ENCODE measurements around the gene TSEN54.
A peak's percentile ranks its signal among the peaks of the same experiment; 100 is the strongest.

TSEN54 gene

DNA sequence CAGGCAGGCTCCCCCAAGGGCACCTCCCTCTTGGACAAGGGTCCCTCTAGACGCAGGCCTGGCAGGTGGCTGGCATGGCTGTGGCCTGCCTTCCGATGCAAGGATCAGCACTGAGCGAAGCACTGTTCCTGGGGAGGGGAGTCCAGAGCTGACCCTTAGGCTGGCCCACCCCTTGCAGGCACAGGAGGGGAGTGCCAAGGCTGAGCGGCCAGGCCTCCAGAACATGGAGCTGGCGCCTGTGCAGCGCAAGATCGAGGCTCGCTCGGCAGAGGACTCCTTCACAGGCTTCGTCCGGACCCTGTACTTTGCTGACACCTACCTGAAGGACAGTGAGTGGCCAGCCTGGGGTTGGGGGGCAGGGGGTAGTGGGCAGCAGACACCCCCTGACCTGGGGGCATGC lies 54.4 kb downstream of the TSEN54 start:
- Histone ChIP-seq H3K27ac (ENCODE audit: insufficient read depth in 1 of 2, low read depth in 1 of 2, low read length in 2 of 2, poor library complexity in 1 of 2, severe bottlenecking in 2 of 2) (peak overlapping the region; percentile 33 to 91), H3K4me1 (ENCODE audit: control extremely low read depth in 1 of 4, control insufficient read depth in 4 of 4, insufficient read depth in 4 of 4, low read length in 3 of 4) (peaks cover 0 to 22% (median 20%) of the 10 kb centered on the region in 4 experiments), H3K4me3 (ENCODE audit: control insufficient read depth in 1 of 7, extremely low read depth in 1 of 7, insufficient read depth in 4 of 7, low read depth in 2 of 7, low read length in 6 of 7) (no peak overlapping the region), H3K9me3 (ENCODE audit: control extremely low read depth in 1 of 5, control insufficient read depth in 4 of 5, insufficient read depth in 2 of 5, low read depth in 1 of 5, low read length in 4 of 5) (no peaks in the 10 kb centered on the region), H3K36me3 (ENCODE audit: control insufficient read depth in 4 of 4, insufficient read depth in 4 of 4, low read length in 3 of 4) (peaks cover 0 to 2% (median 0%) of the 10 kb centered on the region in 4 experiments), H3K27me3 (replicated peaks in 2 of 5; ENCODE audit: control insufficient read depth in 4 of 5, insufficient read depth in 5 of 5, low read length in 4 of 5) (no peaks in the 10 kb centered on the region)
- 96% methylated on average over 4 of the region's 11 CpGs for WGBS (ENCODE audit: insufficient coverage)
- ChIA-PET CTCF (interaction anchor here (0.9 to 1.5 kb wide), 9 partner anchors 13 to 300 kb away, joined by 3 to 9 read pairs (median 4); partner anchors contain the start of gene MIF4GD), POLR2A (interaction anchor here (0.6 to 1.5 kb wide), 3 partner anchors 18 to 447 kb away, joined by 3 to 6 read pairs (median 5); no protein-coding TSS in a partner anchor)
- no peak for DNase-seq

- Histone ChIP-seq H3K27me3 (replicated peaks in 2 of 5; ENCODE audit: control insufficient read depth in 4 of 5, insufficient read depth in 5 of 5, low read length in 4 of 5) (no peaks in the 10 kb centered on the region), H3K36me3 (ENCODE audit: control insufficient read depth in 4 of 4, insufficient read depth in 4 of 4, low read length in 3 of 4) (peaks cover 0 to 2% (median 0%) of the 10 kb centered on the region in 4 experiments), H3K27ac (ENCODE audit: insufficient read depth in 1 of 2, low read depth in 1 of 2, low read length in 2 of 2, poor library complexity in 1 of 2, severe bottlenecking in 2 of 2) (peak overlapping the region; percentile 61 to 91), H3K4me1 (ENCODE audit: control extremely low read depth in 1 of 4, control insufficient read depth in 4 of 4, insufficient read depth in 4 of 4, low read length in 3 of 4) (peaks cover 0 to 22% (median 20%) of the 10 kb centered on the region in 4 experiments), H3K4me3 (ENCODE audit: control insufficient read depth in 1 of 7, extremely low read depth in 1 of 7, insufficient read depth in 4 of 7, low read depth in 2 of 7, low read length in 6 of 7) (no peak overlapping the region), H3K9me3 (ENCODE audit: control extremely low read depth in 1 of 5, control insufficient read depth in 4 of 5, insufficient read depth in 2 of 5, low read depth in 1 of 5, low read length in 4 of 5) (no peaks in the 10 kb centered on the region)
- WGBS (ENCODE audit: insufficient coverage), result 59% methylated on average over 12 of the region's 15 CpGs
- DNase-seq, result peak; percentile 95 to 98 (median 95)
- ChIA-PET CTCF (interaction anchor here (0.9 to 1.5 kb wide), 9 partner anchors 12 to 301 kb away, joined by 3 to 9 read pairs (median 4); partner anchors contain the start of gene MIF4GD), POLR2A (interaction anchor here (0.6 to 1.5 kb wide), 3 partner anchors 17 to 448 kb away, joined by 3 to 6 read pairs (median 5); no protein-coding TSS in a partner anchor)
Observed at GRCh38 chr17:75571197-75571884, 55.0 kb downstream of the TSEN54 start.

DNA sequence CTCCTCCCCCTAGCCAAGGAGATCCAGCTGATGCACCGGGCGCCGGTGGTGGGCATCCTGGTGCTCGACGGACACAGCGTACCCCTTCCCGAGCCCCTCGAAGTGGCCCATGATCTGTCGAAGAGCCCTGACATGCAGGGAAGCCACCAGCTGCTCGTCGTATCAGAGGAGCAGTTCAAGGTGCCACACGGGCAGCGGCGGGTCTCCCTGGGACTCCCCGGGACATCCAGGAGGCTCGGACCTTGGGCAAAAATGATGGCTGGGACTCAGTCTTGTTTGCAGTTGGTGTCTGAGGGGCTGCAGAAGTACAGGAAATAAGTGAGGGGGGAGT lies 55.5 kb downstream of the TSEN54 start:
- H3K4me3 ChIP-seq (ENCODE audit: control insufficient read depth in 1 of 7, extremely low read depth in 1 of 7, insufficient read depth in 4 of 7, low read depth in 2 of 7, low read length in 6 of 7), result no peak overlapping the region
- H3K27ac ChIP-seq (ENCODE audit: insufficient read depth in 1 of 2, low read depth in 1 of 2, low read length in 2 of 2, poor library complexity in 1 of 2, severe bottlenecking in 2 of 2), result peak overlapping the region in 1 of 2 experiments; percentile 91
- H3K9me3 ChIP-seq (ENCODE audit: control extremely low read depth in 1 of 5, control insufficient read depth in 4 of 5, insufficient read depth in 2 of 5, low read depth in 1 of 5, low read length in 4 of 5), result no peaks in the 10 kb centered on the region
- POLR2A ChIA-PET, result interaction anchor here (0.7 kb wide), 1 partner anchor 16 kb away, joined by 4 read pairs; no protein-coding TSS in a partner anchor
- peaks cover 0 to 2% (median 0%) of the 10 kb centered on the region in 4 experiments for H3K36me3 ChIP-seq (ENCODE audit: control insufficient read depth in 4 of 4, insufficient read depth in 4 of 4, low read length in 3 of 4)
- H3K4me1 ChIP-seq (ENCODE audit: control extremely low read depth in 1 of 4, control insufficient read depth in 4 of 4, insufficient read depth in 4 of 4, low read length in 3 of 4), result peaks cover 0 to 22% (median 20%) of the 10 kb centered on the region in 4 experiments
- no peak for DNase-seq
- H3K27me3 ChIP-seq (replicated peaks in 2 of 5; ENCODE audit: control insufficient read depth in 4 of 5, insufficient read depth in 5 of 5, low read length in 4 of 5), result no peaks in the 10 kb centered on the region
- CTCF ChIA-PET, result interaction anchor here (0.7 to 1.5 kb wide), 8 partner anchors 12 to 301 kb away, joined by 3 to 9 read pairs (median 4); partner anchors contain the start of gene MIF4GD
- WGBS (ENCODE audit: insufficient coverage), result 94% methylated on average over 13 of the region's 16 CpGs

GRCh38 chr17:75572713-75573539 lies 56.6 kb downstream of the TSEN54 start:
- no peak overlapping the region for H3K27ac ChIP-seq (ENCODE audit: insufficient read depth in 1 of 2, low read depth in 1 of 2, low read length in 2 of 2, poor library complexity in 1 of 2, severe bottlenecking in 2 of 2)
- DNase-seq, result no peak
- H3K9me3 ChIP-seq (ENCODE audit: control extremely low read depth in 1 of 5, control insufficient read depth in 4 of 5, insufficient read depth in 2 of 5, low read depth in 1 of 5, low read length in 4 of 5), result no peaks in the 10 kb centered on the region
- peaks cover 0 to 22% (median 20%) of the 10 kb centered on the region in 4 experiments for H3K4me1 ChIP-seq (ENCODE audit: control extremely low read depth in 1 of 4, control insufficient read depth in 4 of 4, insufficient read depth in 4 of 4, low read length in 3 of 4)
- peaks cover 0 to 2% (median 0%) of the 10 kb centered on the region in 4 experiments for H3K36me3 ChIP-seq (ENCODE audit: control insufficient read depth in 4 of 4, insufficient read depth in 4 of 4, low read length in 3 of 4)
- ChIA-PET POLR2A (interaction anchor here (0.6 kb wide), 1 partner anchor 23 kb away, joined by 3 read pairs; no protein-coding TSS in a partner anchor), CTCF (interaction anchor here (0.6 to 1.1 kb wide), 3 partner anchors 46 to 52 kb away, joined by 3 read pairs; no protein-coding TSS in a partner anchor)
- 97% methylated on average over 35 of the region's 39 CpGs for WGBS (ENCODE audit: insufficient coverage)
- no peaks in the 10 kb centered on the region for H3K27me3 ChIP-seq (replicated peaks in 2 of 5; ENCODE audit: control insufficient read depth in 4 of 5, insufficient read depth in 5 of 5, low read length in 4 of 5)
- H3K4me3 ChIP-seq (ENCODE audit: control insufficient read depth in 1 of 7, extremely low read depth in 1 of 7, insufficient read depth in 4 of 7, low read depth in 2 of 7, low read length in 6 of 7), result no peak overlapping the region

GRCh38 chr17:75573540-75573957 lies 57.2 kb downstream of the TSEN54 start:
- Histone ChIP-seq H3K36me3 (ENCODE audit: control insufficient read depth in 4 of 4, insufficient read depth in 4 of 4, low read length in 3 of 4) (peaks cover 0 to 2% (median 0%) of the 10 kb centered on the region in 4 experiments), H3K27ac (ENCODE audit: insufficient read depth in 1 of 2, low read depth in 1 of 2, low read length in 2 of 2, poor library complexity in 1 of 2, severe bottlenecking in 2 of 2) (no peak overlapping the region), H3K4me1 (ENCODE audit: control extremely low read depth in 1 of 4, control insufficient read depth in 4 of 4, insufficient read depth in 4 of 4, low read length in 3 of 4) (peaks cover 0 to 22% (median 20%) of the 10 kb centered on the region in 4 experiments), H3K9me3 (ENCODE audit: control extremely low read depth in 1 of 5, control insufficient read depth in 4 of 5, insufficient read depth in 2 of 5, low read depth in 1 of 5, low read length in 4 of 5) (no peaks in the 10 kb centered on the region), H3K27me3 (replicated peaks in 2 of 5; ENCODE audit: control insufficient read depth in 4 of 5, insufficient read depth in 5 of 5, low read length in 4 of 5) (no peaks in the 10 kb centered on the region), H3K4me3 (ENCODE audit: control insufficient read depth in 1 of 7, extremely low read depth in 1 of 7, insufficient read depth in 4 of 7, low read depth in 2 of 7, low read length in 6 of 7) (no peak overlapping the region)
- ChIA-PET POLR2A (no interaction called here), CTCF (no interaction called here)
- no peak for DNase-seq
- WGBS (ENCODE audit: insufficient coverage), result 91% methylated on average over 15 of the region's 16 CpGs

DNA sequence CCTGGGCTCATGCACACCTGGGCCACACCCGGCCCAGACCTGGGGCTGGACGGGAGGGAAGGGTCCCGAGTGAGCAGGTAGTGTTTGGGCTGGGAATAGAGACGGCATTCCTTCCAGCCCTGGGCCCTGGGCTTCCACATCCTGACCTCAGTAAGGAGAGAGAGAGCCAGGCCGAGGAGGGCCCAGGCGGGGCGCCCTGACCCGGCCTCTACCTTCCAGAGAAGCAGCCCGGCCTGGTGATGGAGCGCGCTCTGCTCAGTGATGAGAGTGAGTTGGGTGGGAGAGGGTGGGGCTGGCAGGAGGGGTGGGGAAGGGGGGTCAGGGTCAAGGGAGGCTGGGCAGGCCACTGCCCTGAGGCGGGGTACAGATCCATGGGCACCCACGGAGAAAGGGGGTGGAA lies 57.7 kb downstream of the TSEN54 start:
- no peak overlapping the region for H3K27ac ChIP-seq (ENCODE audit: insufficient read depth in 1 of 2, low read depth in 1 of 2, low read length in 2 of 2, poor library complexity in 1 of 2, severe bottlenecking in 2 of 2)
- no peaks in the 10 kb centered on the region for H3K27me3 ChIP-seq (replicated peaks in 2 of 5; ENCODE audit: control insufficient read depth in 4 of 5, insufficient read depth in 5 of 5, low read length in 4 of 5)
- no peak for DNase-seq
- POLR2A ChIA-PET, result no interaction called here
- no peak overlapping the region for H3K4me3 ChIP-seq (ENCODE audit: control insufficient read depth in 1 of 7, extremely low read depth in 1 of 7, insufficient read depth in 4 of 7, low read depth in 2 of 7, low read length in 6 of 7)
- 100% methylated on average over 5 of the region's 13 CpGs for WGBS (ENCODE audit: insufficient coverage)
- CTCF ChIA-PET, result no interaction called here
- peaks cover 0 to 2% (median 0%) of the 10 kb centered on the region in 4 experiments for H3K36me3 ChIP-seq (ENCODE audit: control insufficient read depth in 4 of 4, insufficient read depth in 4 of 4, low read length in 3 of 4)
- no peaks in the 10 kb centered on the region for H3K9me3 ChIP-seq (ENCODE audit: control extremely low read depth in 1 of 5, control insufficient read depth in 4 of 5, insufficient read depth in 2 of 5, low read depth in 1 of 5, low read length in 4 of 5)
- peaks cover 0 to 22% (median 20%) of the 10 kb centered on the region in 4 experiments for H3K4me1 ChIP-seq (ENCODE audit: control extremely low read depth in 1 of 4, control insufficient read depth in 4 of 4, insufficient read depth in 4 of 4, low read length in 3 of 4)
